ENCODE data around the gene FBXL4. TPM values are rescaled to one million over a fixed set of nuclear protein-coding genes. Genes with fewer than 3 reads are reported as not detected.

The FBXL4 gene
- 8.1 and 11.1 TPM in 2 replicates for polyA plus RNA-seq (2012; rRNA removed)
- 10.3 and 10.6 TPM in 2 replicates for polyA plus RNA-seq (2012; cell fraction: cytosol; rRNA removed)
- polyA plus RNA-seq (2012; cell fraction: nucleus; rRNA removed): 6.1 and 12.2 TPM in 2 replicates

- CTCF ChIA-PET: interaction anchor here (1.3 to 1.4 kb wide), 3 partner anchors 26 to 172 kb away, joined by 3 to 6 read pairs (median 5); no protein-coding TSS in a partner anchor
- peaks cover 31% of the 10 kb centered on the region for H3F3A ChIP-seq (replicated peaks; ENCODE audit: insufficient read depth)
- POLR2A ChIA-PET: no interaction called here
- peaks cover 49% of the 10 kb centered on the region for H3K79me2 ChIP-seq (ENCODE audit: insufficient read depth)
- peaks cover 10 to 14% of the 10 kb centered on the region in 2 experiments; a peak in 3 of 4 replicates for H3K4me1 ChIP-seq (ENCODE audit: control insufficient read depth in 1 of 2, insufficient read depth in 2 of 2, low read depth in 1 of 2, low read length in 1 of 2)
- peak within 1 kb of the TSS; percentile 87 to 94 for H3K4me3 ChIP-seq (ENCODE audit: low read depth in 2 of 2, low read length in 1 of 2)
- 0 out of 2 replicates have a peak, but pooled peaks cover 11% of the 10 kb centered on the region for H3K9me3 ChIP-seq
- H3K9ac ChIP-seq: peak within 1 kb of the TSS; percentile 88
- peaks cover 24% of the 10 kb centered on the region; the same call in 1 of the 2 replicates for H4K20me1 ChIP-seq (ENCODE audit: insufficient read depth)
- DNase-seq: peak; percentile 95
- 32% methylated on average over 7 of the region's 93 CpGs for WGBS (ENCODE audit: low lambda C conversion rate)
- no peaks in the 10 kb centered on the region for H3K9me2 ChIP-seq
- H3K4me2 ChIP-seq: peak within 1 kb of the TSS; percentile 100
- H3K27me3 ChIP-seq (ENCODE audit: insufficient read depth): no peaks in the 10 kb centered on the region
- peak within 1 kb of the TSS; percentile 75 to 88 for H3K27ac ChIP-seq (ENCODE audit: low read depth in 2 of 2, low read length in 1 of 2)
- H3K36me3 ChIP-seq (replicated peaks in 1 of 2; ENCODE audit: control insufficient read depth in 1 of 2, insufficient read depth in 2 of 2, low read length in 1 of 2): no peaks in the 10 kb centered on the region
- peak within 1 kb of the TSS; percentile 91 for H2AFZ ChIP-seq (ENCODE audit: low read depth)
- TF ChIP-seq MEF2A (IDR thresholded peaks at IDR 0.05; ENCODE audit: borderline replicate concordance, low read depth) (no peak), IRF3 (IDR thresholded peaks at IDR 0.05; ENCODE audit: low read depth, low read length) (no peak), USF2 (IDR thresholded peaks at IDR 0.05; ENCODE audit: borderline replicate concordance, low read depth, low read length) (no peak), EP300 (IDR thresholded peaks at IDR 0.05; ENCODE audit: borderline replicate concordance in 1 of 2, low read depth in 1 of 2, low read length in 1 of 2) (no peak), TAF1 (IDR thresholded peaks at IDR 0.05; ENCODE audit: borderline replicate concordance, low read depth, low read length) (peak; percentile 73; the same call in 1 of the 2 replicates), NFIC (IDR thresholded peaks at IDR 0.05; ENCODE audit: borderline replicate concordance) (no peak), TEAD4 (IDR thresholded peaks at IDR 0.05; ENCODE audit: borderline replicate concordance, insufficient read depth) (no peak), MAX (IDR thresholded peaks at IDR 0.05; ENCODE audit: low read depth) (peak; percentile 41; the same call in 1 of the 2 replicates), RCOR1 (IDR thresholded peaks at IDR 0.05; ENCODE audit: low read length) (0 out of 2 replicates have a peak, but pooled peaks have one; percentile 8), RAD21 (IDR thresholded peaks at IDR 0.05; ENCODE audit: low read length) (no peak), EZH2phosphoT487 (IDR thresholded peaks at IDR 0.05; ENCODE audit: borderline replicate concordance, low read depth) (no peak), JUND (IDR thresholded peaks at IDR 0.05) (no peak), FOXM1 (IDR thresholded peaks at IDR 0.05; ENCODE audit: low read depth) (no peak), FOXJ3 (CRISPR knock-in tag; IDR thresholded peaks at IDR 0.05) (0 out of 2 replicates have a peak, but pooled peaks have one; percentile 43), YY1 (IDR thresholded peaks at IDR 0.05; ENCODE audit: low read depth) (no peak), RFX5 (IDR thresholded peaks at IDR 0.05; ENCODE audit: low read length) (no peak), USF1 (IDR thresholded peaks at IDR 0.05; ENCODE audit: borderline replicate concordance, low read depth) (no peak), ELF1 (IDR thresholded peaks at IDR 0.05) (peak; percentile 73; the same call in 1 of the 2 replicates), MXI1 (IDR thresholded peaks at IDR 0.05; ENCODE audit: low read depth, low read length) (peak; percentile 73; the same call in 1 of the 2 replicates), FOSL2 (IDR thresholded peaks at IDR 0.05; ENCODE audit: borderline replicate concordance, low read depth) (no peak), NRF1 (IDR thresholded peaks at IDR 0.05; ENCODE audit: low read depth, low read length) (peak; percentile 18; the same call in 1 of the 2 replicates), POLR2AphosphoS5 (IDR thresholded peaks at IDR 0.05; ENCODE audit: low read depth, low read length) (peak; percentile 85), SIN3A (IDR thresholded peaks at IDR 0.05; ENCODE audit: borderline replicate concordance, low read depth, low read length) (0 out of 2 replicates have a peak, but pooled peaks have one; percentile 38), ZBTB33 (IDR thresholded peaks at IDR 0.05; ENCODE audit: borderline replicate concordance, low read depth) (no peak), TCF12 (IDR thresholded peaks at IDR 0.05) (peak; percentile 4; the same call in 1 of the 2 replicates), PBX3 (IDR thresholded peaks at IDR 0.05) (no peak), CHD2 (IDR thresholded peaks at IDR 0.05; ENCODE audit: low read length, partially characterized antibody) (peak; percentile 23)
Measured at GRCh38 chr6:98947411-98948292, at the start of gene FBXL4. Gene FBXL4, minus strand, starts transcription at chr6:98947946. Its CDS starts 20,958 bp downstream, at chr6:98926988.
